Body of pancreas (tissue), 4 donors: ENCODE results near the gene WDR86. TPM values are rescaled to one million over a fixed set of nuclear protein-coding genes. Genes with fewer than 3 reads are reported as not detected.

ENCODE experiments used
- ATAC-seq: fragments of 150-250 bp; one replicate; pipeline ENCODE4 v1.9.1; 2016
- DNase-seq, 4 donors: peaks; one replicate each; pipeline ENCODE4 v3.0.0-alpha.2; 2019
- H3K27ac ChIP-seq, 4 donors: fragments of 200-600 bp; sonication (generic); 1 replicate in 3 of 4; 2 replicates in 1 of 4; pipeline versions ENCODE4 v1.5.1 to v1.6.1; 2016 to 2019; ENCODE audit warnings: mild to moderate bottlenecking in 1 of 4, mixed read lengths in 1 of 4, moderate library complexity in 1 of 4
- H3K27me3 ChIP-seq, 2 donors: fragments of 200-600 bp; sonication (generic); one replicate each; pipeline ENCODE4 v1.6.0; 2016; ENCODE audit warnings: mild to moderate bottlenecking in 1 of 2
- H3K36me3 ChIP-seq, 2 donors: fragments of 200-600 bp; sonication (generic); replicated peaks in 1 of 2; 2 replicates each; pipeline ENCODE4 v1.5.1; 2016; ENCODE audit warnings: low read depth in 2 of 2; ENCODE audit not compliant: insufficient read depth in 1 of 2
- H3K4me1 ChIP-seq: fragments of 200-600 bp; sonication (generic); one replicate; pipeline ENCODE4 v1.6.0; 2016
- H3K4me3 ChIP-seq, 2 donors: fragments of 200-600 bp; sonication (generic); 1 replicate in 1 of 2; 2 replicates in 1 of 2; pipeline ENCODE4 v1.5.1; 2016 to 2019
- H3K9me3 ChIP-seq, 3 donors: fragments of 200-600 bp; sonication (generic); 1 replicate in 2 of 3; 2 replicates in 1 of 3; pipeline ENCODE4 v1.5.1; 2016
- POLR2A ChIP-seq, 3 donors: fragments of 450-650 bp; IDR thresholded peaks; one replicate each; pipeline ENCODE4 v1.6.1; 2016; ENCODE audit warnings: antibody characterized with exemption in 3 of 3, mild to moderate bottlenecking in 2 of 3
- WGBS, 2 donors: methylation state at CpG; one replicate each; pipeline ENCODE4 v1.1.5; 2017; 5-methylcytosine and 5-hydroxymethylcytosine counted together
- intact Hi-C: fragments of 100-400 bp; cut with DNase I; formaldehyde crosslinking; loops from one replicate; pipeline ENCODE4 v1.15.1; 2023
- total RNA-seq, 2 donors: library from RNA; depleted of rRNA; stranded (reverse); fragments of >200 nt; gene quantifications; one replicate each; pipeline ENCODE4 v1.1.0, GENCODE V29; 2016
- TF ChIP-seq, protein P1 (sequence below), 7 experiments: fragments of 450-650 bp in 4 of 7; fragments of 200-600 bp in 3 of 7; sonication (generic) in 3 of 7; IDR thresholded peaks; one replicate each; pipeline ENCODE4 v1.5.1; 2016 to 2019; ENCODE audit warnings: antibody characterized with exemption in 7 of 7

The WDR86 gene
- total RNA-seq, 2 donors from 2014 or later, result 3.9 to 11.2 TPM

DNA sequence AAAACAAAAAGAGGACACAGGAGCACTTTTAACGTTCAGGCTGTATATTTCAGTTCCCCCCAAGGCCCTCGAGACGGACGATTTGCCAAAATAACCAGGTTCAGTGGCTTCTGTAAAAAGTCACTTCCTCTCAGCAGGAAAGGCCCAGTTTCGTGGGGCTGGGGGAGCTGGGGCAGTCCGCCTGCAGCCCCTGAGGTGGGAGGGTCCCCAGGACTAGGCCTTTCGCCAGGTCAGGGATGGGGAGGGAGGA is 28.8 kb downstream of the WDR86 start:
- peaks cover 9 to 12% of the 10 kb centered on the region in 2 donors for H3K36me3 ChIP-seq
- peaks cover 11% of the 10 kb centered on the region for H3K4me1 ChIP-seq
- no peak overlapping the region for H3K27ac ChIP-seq
- no peak for TF ChIP-seq POLR2A (IDR thresholded peaks at IDR 0.05)
- TF ChIP-seq, protein P1, sequence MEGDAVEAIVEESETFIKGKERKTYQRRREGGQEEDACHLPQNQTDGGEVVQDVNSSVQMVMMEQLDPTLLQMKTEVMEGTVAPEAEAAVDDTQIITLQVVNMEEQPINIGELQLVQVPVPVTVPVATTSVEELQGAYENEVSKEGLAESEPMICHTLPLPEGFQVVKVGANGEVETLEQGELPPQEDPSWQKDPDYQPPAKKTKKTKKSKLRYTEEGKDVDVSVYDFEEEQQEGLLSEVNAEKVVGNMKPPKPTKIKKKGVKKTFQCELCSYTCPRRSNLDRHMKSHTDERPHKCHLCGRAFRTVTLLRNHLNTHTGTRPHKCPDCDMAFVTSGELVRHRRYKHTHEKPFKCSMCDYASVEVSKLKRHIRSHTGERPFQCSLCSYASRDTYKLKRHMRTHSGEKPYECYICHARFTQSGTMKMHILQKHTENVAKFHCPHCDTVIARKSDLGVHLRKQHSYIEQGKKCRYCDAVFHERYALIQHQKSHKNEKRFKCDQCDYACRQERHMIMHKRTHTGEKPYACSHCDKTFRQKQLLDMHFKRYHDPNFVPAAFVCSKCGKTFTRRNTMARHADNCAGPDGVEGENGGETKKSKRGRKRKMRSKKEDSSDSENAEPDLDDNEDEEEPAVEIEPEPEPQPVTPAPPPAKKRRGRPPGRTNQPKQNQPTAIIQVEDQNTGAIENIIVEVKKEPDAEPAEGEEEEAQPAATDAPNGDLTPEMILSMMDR (IDR thresholded peaks at IDR 0.05), result no peak
- DNase-seq (no peak), ATAC-seq (no peak)
- H3K4me3 ChIP-seq, result no peak overlapping the region
- intact Hi-C loops, result no loop called here
- WGBS, 2 donors, result 25 to 60% methylated on average over 1 to 7 of the region's 7 CpGs
- no peaks in the 10 kb centered on the region for H3K9me3 ChIP-seq
- no peaks in the 10 kb centered on the region for H3K27me3 ChIP-seq

DNA sequence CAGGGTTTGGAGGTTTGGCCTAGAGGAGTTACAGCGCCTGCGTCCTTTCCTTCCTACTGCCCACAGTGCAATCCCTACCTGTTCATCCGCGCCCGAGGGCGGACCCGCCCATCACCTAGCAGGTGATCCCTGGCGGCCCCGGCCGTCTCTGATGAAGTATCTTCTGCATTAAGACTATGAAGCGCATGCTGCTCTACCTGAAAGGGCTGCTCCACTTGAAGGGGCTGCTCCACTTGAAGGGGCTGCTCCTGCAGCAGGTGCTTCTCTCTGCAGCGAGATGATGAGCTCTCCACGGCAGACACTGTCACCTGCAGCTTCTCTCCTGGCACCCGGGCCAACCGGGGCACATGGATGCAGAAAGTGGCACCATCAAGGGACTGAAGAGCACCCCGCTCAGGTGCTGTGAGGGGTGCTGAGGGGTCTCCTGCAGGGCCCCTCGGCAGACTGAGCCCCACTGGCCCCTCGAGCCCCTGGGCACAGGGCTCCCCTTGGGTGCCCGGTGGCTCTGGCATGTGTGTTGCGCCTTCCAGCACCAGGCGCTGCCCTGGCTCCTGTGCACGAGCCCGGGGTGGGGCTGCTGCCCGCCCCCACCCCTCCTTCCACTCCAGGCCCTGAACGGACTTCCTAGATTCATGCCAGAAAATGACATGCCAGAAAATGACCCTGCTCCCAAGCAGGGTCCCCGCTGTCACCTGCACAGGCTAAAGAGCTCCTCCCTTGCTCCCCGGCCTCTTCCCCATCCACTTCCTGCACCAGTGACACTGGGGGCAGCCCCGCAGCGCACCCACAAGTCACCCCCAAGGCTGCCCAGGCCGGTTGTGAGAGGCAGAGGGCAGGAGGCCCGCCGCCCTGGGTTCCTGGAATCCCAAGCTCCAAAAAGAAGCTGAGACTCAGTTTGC is 29.4 kb downstream of the WDR86 start:
- intact Hi-C loops, result no loop called here
- peak in 1 of 3 donors; percentile 1 for TF ChIP-seq POLR2A (IDR thresholded peaks at IDR 0.05)
- TF ChIP-seq, protein P1 (IDR thresholded peaks at IDR 0.05), result no peak
- DNase-seq (no peak), ATAC-seq (no peak)
- Histone ChIP-seq H3K36me3 (peaks cover 9 to 17% of the 10 kb centered on the region in 2 donors), H3K9me3 (no peaks in the 10 kb centered on the region), H3K27ac (no peak overlapping the region), H3K27me3 (no peaks in the 10 kb centered on the region), H3K4me1 (peaks cover 11% of the 10 kb centered on the region), H3K4me3 (no peak overlapping the region)
- WGBS, 2 donors, result 78 to 84% methylated on average over 10 to 23 of the region's 32 CpGs

DNA sequence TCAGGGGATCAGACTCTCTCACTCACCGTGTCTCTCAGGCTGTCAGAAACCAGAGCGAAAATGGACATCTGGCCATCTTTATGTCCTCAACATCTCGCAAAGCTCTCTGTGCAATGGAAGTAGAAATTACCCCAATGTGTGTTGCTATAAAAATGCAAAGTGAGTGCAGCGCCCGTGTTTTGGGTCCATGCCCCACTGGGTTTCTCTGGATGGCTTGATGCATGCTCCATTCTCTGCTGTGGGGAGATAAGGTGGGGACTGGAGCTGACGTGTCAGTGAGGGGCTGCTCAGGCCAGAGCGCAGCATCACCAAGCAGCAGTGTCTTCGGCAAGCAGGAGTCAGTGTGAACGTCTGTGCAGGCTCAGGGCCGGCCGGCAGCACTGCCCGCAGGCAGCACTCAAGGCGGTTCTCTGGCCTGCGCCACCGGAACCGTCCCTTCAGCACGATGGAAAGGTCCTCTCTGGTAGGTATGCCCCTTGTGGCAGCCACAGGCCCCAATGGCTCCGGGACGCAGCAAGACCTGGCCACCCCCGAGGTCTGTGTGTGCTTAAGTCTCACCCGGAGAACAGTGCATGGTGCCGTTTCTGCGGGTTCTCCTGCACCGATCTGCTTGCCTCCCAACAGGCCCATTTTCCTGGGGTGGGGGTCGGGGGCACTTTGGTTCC is 30.2 kb downstream of the WDR86 start:
- H3K27me3 ChIP-seq, result no peaks in the 10 kb centered on the region

DNA sequence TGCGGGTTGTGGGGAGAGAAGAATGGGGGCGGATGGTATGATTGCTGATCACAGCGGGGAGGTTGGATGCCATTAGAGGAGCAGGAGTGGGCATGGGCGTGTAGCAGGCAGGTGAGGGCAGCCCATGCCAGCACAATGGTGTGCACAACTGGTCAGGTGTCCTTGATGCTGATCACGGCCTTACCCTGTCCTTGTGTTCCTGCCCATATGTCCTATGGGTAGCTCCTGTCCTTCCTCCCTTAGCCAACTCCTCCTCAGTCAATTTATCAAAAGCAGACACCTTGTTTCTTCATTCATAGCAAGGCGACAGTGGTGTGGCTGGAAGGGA is 30.7 kb downstream of the WDR86 start:
- intact Hi-C loops, result loop anchor here (10.0 kb wide), 1 partner anchor 386 kb away; no protein-coding TSS in a partner anchor
- Histone ChIP-seq H3K27ac (no peak overlapping the region), H3K36me3 (peaks cover 13 to 24% of the 10 kb centered on the region in 2 donors), H3K4me1 (peaks cover 11% of the 10 kb centered on the region), H3K27me3 (no peaks in the 10 kb centered on the region), H3K4me3 (no peak overlapping the region), H3K9me3 (no peaks in the 10 kb centered on the region)
- no peak for ATAC-seq
- DNase-seq, result no peak
- TF ChIP-seq, protein P1 (IDR thresholded peaks at IDR 0.05), result no peak
- TF ChIP-seq POLR2A (IDR thresholded peaks at IDR 0.05), result no peak
- 77 to 82% methylated on average over 6 of the region's 6 CpGs for WGBS, 2 donors

More for the DNA sequence above, 30.2 kb downstream of the WDR86 start:
- WGBS, 2 donors, result 88 to 92% methylated on average over 11 to 24 of the region's 25 CpGs
- intact Hi-C loops, result loop anchor here (10.0 kb wide), 1 partner anchor 385 kb away; no protein-coding TSS in a partner anchor
- Histone ChIP-seq H3K4me1 (peaks cover 11% of the 10 kb centered on the region), H3K36me3 (peaks cover 10 to 19% of the 10 kb centered on the region in 2 donors), H3K9me3 (no peaks in the 10 kb centered on the region), H3K4me3 (no peak overlapping the region), H3K27ac (no peak overlapping the region)
- no peak for ATAC-seq
- no peak for DNase-seq
- no peak for TF ChIP-seq POLR2A (IDR thresholded peaks at IDR 0.05)
- TF ChIP-seq, protein P1 (IDR thresholded peaks at IDR 0.05), result no peak
